ENCODE results near the gene COG5.

DNA sequence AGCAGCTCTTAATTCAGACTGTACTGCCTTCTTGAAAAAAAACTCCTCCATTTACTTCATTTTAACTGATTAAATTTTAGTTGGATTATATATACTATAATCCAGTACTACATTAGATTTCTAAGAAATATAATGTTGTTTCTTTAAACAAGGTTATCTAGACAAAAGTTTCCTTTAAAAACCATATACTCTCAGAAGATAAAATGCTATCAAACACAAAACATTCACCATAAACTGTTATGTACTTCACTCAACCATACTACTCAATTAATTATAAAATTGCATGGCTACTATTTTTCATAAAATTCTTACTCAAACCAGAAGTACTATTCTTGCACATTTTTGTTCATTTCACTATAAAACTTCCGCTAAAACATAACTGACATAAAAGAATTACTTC, 81.1 kb downstream of the COG5 start:
- TF ChIP-seq CTCF (IDR thresholded peaks at IDR 0.05) (no peak), POLR2A (IDR thresholded peaks at IDR 0.05) (no peak)

Measured in heart left ventricle (tissue), 13 donors.